Daoy (cell line): ENCODE measurements around the gene DIS3L2. TPM values are rescaled to one million over a fixed set of nuclear protein-coding genes. Genes with fewer than 3 reads are reported as not detected.
"Not testable (repeated sequence)": the region's sequence is repeated elsewhere in the genome, so short reads cannot be mapped to it uniquely, and the experiment has no call there.

ENCODE experiments used
- DNase-seq: peaks from one replicate; pipeline ENCODE4 v3.0.0-alpha.2; 2015; ENCODE audit warnings: low read depth
- total RNA-seq: library from RNA; depleted of rRNA; stranded (reverse); fragments of >200 nt; shearing (Covaris generic); gene quantifications from 2 replicates; pipeline ENCODE4 v1.2.3, GENCODE V29; 2014

DIS3L2 gene
- total RNA-seq, 1 experiment from 2014 or later = 22.3 TPM

GRCh38 chr2:232295971-232296370 is 334.5 kb downstream of the DIS3L2 start:
- no peak for DNase-seq

- no peak for DNase-seq
Observed at GRCh38 chr2:232296776-232297525, 335.4 kb downstream of the DIS3L2 start.

- DNase-seq = no peak
Observed at GRCh38 chr2:232299084-232299483, 337.6 kb downstream of the DIS3L2 start.

- DNase-seq = no peak
Observed at GRCh38 chr2:232299927-232300674, 338.6 kb downstream of the DIS3L2 start.

- no peak for DNase-seq
Observed at GRCh38 chr2:232300894-232301387, 339.4 kb downstream of the DIS3L2 start.

GRCh38 chr2:232304236-232304635 is 342.7 kb downstream of the DIS3L2 start:
- DNase-seq = no peak

GRCh38 chr2:232306741-232307305 is 345.3 kb downstream of the DIS3L2 start:
- no peak for DNase-seq

GRCh38 chr2:232307854-232308253 is 346.3 kb downstream of the DIS3L2 start:
- no peak for DNase-seq

- DNase-seq = no peak
Observed at GRCh38 chr2:232308986-232309385, 347.5 kb downstream of the DIS3L2 start.

- no peak for DNase-seq
Observed at GRCh38 chr2:232309592-232309991, 348.1 kb downstream of the DIS3L2 start.

- no peak for DNase-seq
Observed at GRCh38 chr2:232310121-232310520, 348.6 kb downstream of the DIS3L2 start.

GRCh38 chr2:232310696-232311095 is 349.2 kb downstream of the DIS3L2 start:
- DNase-seq = no peak

GRCh38 chr2:232313645-232314044 is 352.1 kb downstream of the DIS3L2 start:
- not testable (repeated sequence) for DNase-seq

- DNase-seq = peak; percentile 83
Observed at GRCh38 chr2:232315049-232315922, 353.8 kb downstream of the DIS3L2 start.

- no peak for DNase-seq
Observed at GRCh38 chr2:232315923-232316299, 354.4 kb downstream of the DIS3L2 start.

- DNase-seq = no peak
Observed at GRCh38 chr2:232316461-232317330, 355.2 kb downstream of the DIS3L2 start.

GRCh38 chr2:232318169-232318855 is 356.8 kb downstream of the DIS3L2 start:
- no peak for DNase-seq

- no peak for DNase-seq
Observed at GRCh38 chr2:232319067-232319802, 357.7 kb downstream of the DIS3L2 start.

- no peak for DNase-seq
Observed at GRCh38 chr2:232319803-232320442, 358.4 kb downstream of the DIS3L2 start.
